ENCODE data around the gene SUGCT.

- TF ChIP-seq REST (IDR thresholded peaks at IDR 0.05; ENCODE audit: insufficient read depth in 1 of 2, low read depth in 2 of 2, low read length in 2 of 2) (no peak), POLR2AphosphoS5 (IDR thresholded peaks at IDR 0.05; ENCODE audit: low read depth, low read length) (no peak)
Measured at GRCh38 chr7:40850017-40850416, 715.2 kb downstream of the SUGCT start.
